ENCODE measurements around the gene AP1G1.
"Not testable (repeated sequence)": the region's sequence is repeated elsewhere in the genome, so short reads cannot be mapped to it uniquely, and the experiment has no call there.

Gene AP1G1

DNA sequence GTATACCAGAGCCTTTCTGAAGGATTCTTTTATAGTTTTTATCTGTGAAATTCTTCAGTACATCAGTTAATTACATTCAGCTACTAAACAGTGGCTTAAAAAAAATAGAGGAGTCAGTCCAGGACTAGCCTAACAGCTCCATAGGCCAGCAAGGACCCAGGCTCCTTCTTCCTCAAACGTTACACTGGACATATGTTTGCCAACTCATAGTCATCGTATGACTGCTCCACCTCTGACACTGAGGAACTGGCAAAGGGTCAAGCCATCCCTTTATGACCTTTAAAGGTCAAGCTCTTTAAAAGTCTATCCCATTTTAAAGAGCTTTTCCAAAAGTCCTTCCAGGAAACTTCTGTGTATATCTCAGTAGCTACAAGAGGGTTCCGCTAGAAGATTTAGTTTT lies 120.8 kb downstream of the AP1G1 start:
- Histone ChIP-seq H3K9ac (no peak overlapping the region), H3K27ac (no peak overlapping the region), H3K4me2 (no peak overlapping the region), H3K36me3 (peaks cover 54% of the 10 kb centered on the region), H3K9me3 (peaks cover 17% of the 10 kb centered on the region), H3K27me3 (no peaks in the 10 kb centered on the region), H3K4me1 (peaks cover 2% of the 10 kb centered on the region), H4K20me1 (no peaks in the 10 kb centered on the region), H3K4me3 (no peak overlapping the region)
- no peak for TF ChIP-seq Cebpa-rat (IDR thresholded peaks at IDR 0.05)

DNA sequence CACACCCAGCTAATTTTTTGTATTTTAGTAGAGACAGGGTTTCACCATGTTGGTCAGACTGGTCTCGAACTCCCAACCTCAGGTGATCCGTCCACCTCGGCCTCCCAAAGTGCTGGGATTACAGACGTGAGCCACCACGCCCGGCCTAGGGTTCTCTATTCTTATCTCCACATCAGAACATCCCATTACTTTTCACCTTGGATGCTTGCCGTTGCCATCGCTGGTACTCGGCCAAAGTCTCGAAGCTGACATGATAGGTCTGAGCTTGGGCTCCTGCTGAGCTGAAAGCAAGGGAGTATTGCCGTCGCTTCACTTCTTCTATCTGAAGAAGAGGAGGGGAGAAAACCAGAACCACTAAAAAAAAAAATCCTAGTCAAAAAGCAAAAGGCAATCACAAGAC lies 124.4 kb downstream of the AP1G1 start:
- not testable (repeated sequence) for H3K27ac ChIP-seq, H4K20me1 ChIP-seq, H3K4me3 ChIP-seq, H3K9ac ChIP-seq, H3K4me1 ChIP-seq, H3K27me3 ChIP-seq, H3K4me2 ChIP-seq
- H3K36me3 ChIP-seq: peaks cover 69% of the 10 kb centered on the region
- peaks cover 22% of the 10 kb centered on the region for H3K9me3 ChIP-seq

DNA sequence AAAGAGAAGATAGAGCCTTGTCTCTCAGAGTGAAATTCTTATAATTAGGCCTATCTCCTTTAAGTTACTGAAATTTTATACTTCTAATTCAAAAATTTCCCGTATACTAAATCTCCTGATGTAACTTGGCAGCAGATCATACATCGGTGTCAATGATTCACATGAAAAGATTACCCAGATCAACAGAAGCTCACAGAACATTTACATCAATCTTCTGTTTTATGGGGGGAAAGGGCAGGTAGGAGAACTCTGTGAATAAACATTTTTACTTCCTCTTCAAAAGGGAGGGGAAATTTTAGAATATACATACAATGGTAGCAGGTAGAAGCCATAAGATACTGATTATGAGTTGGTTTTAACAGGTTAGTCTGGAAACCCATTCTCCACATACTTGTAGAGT lies 127.3 kb downstream of the AP1G1 start:
- H4K20me1 ChIP-seq: no peaks in the 10 kb centered on the region
- H3K4me3 ChIP-seq: no peak overlapping the region
- peaks cover 82% of the 10 kb centered on the region for H3K36me3 ChIP-seq
- H3K9ac ChIP-seq: no peak overlapping the region
- H3K4me2 ChIP-seq: no peak overlapping the region
- peaks cover 22% of the 10 kb centered on the region for H3K9me3 ChIP-seq
- no peak for TF ChIP-seq Cebpa-rat (IDR thresholded peaks at IDR 0.05)
- H3K27ac ChIP-seq: no peak overlapping the region
- no peaks in the 10 kb centered on the region for H3K4me1 ChIP-seq
- H3K27me3 ChIP-seq: no peaks in the 10 kb centered on the region
